ENCODE data around the gene PIK3CB. TPM values are rescaled to one million over a fixed set of nuclear protein-coding genes. Genes with fewer than 3 reads are reported as not detected.

Gene PIK3CB
- total and polyA plus RNA-seq, 7 donors, result 5.8 to 46.3 (median 18.1) TPM

- H3K27ac ChIP-seq, result no peak overlapping the region
- intact Hi-C loops (cut with DNase I), result no loop called here
- no peak overlapping the region for H3K4me3 ChIP-seq
- ATAC-seq (no peak), DNase-seq (no peak)
- no peaks in the 10 kb centered on the region for H3K4me1 ChIP-seq
- H3K9me3 ChIP-seq, result no peaks in the 10 kb centered on the region
- H3K27me3 ChIP-seq (ENCODE audit: insufficient read depth in 3 of 3, low read length in 2 of 3), result no peaks in the 10 kb centered on the region
- no peak for TF ChIP-seq CTCF (IDR thresholded peaks at IDR 0.05)
- peaks cover 0 to 63% of the 10 kb centered on the region in 2 donors for H3K36me3 ChIP-seq (ENCODE audit: insufficient read depth in 1 of 2, low read depth in 1 of 2)
These were observed 144.7 kb downstream of the PIK3CB start for GRCh38 chr3:138690036-138690435.

- ATAC-seq (no peak), DNase-seq (no peak)
- no peak overlapping the region for H3K4me3 ChIP-seq
- H3K36me3 ChIP-seq (ENCODE audit: insufficient read depth in 1 of 2, low read depth in 1 of 2), result peaks cover 0 to 53% of the 10 kb centered on the region in 2 donors
- no peaks in the 10 kb centered on the region for H3K4me1 ChIP-seq
- intact Hi-C loops (cut with DNase I), result loop anchor here in 1 of 2 donors (10.0 kb wide), 1 partner anchor 686 kb away; no protein-coding TSS in a partner anchor
- no peaks in the 10 kb centered on the region for H3K27me3 ChIP-seq (ENCODE audit: insufficient read depth in 3 of 3, low read length in 2 of 3)
- TF ChIP-seq CTCF (IDR thresholded peaks at IDR 0.05), result no peak
- 65 to 76% (median 66%) methylated on average over 5 of the region's 5 CpGs for WGBS, 3 donors
- H3K9me3 ChIP-seq, result no peaks in the 10 kb centered on the region
- no peak overlapping the region for H3K27ac ChIP-seq
These were observed 145.8 kb downstream of the PIK3CB start for GRCh38 chr3:138688871-138689299.

GRCh38 chr3:138687236-138687635 lies 147.5 kb downstream of the PIK3CB start:
- Histone ChIP-seq H3K27me3 (ENCODE audit: insufficient read depth in 3 of 3, low read length in 2 of 3) (no peaks in the 10 kb centered on the region), H3K27ac (no peak overlapping the region), H3K36me3 (ENCODE audit: insufficient read depth in 1 of 2, low read depth in 1 of 2) (peaks cover 2 to 59% of the 10 kb centered on the region in 2 donors), H3K4me1 (no peaks in the 10 kb centered on the region), H3K4me3 (no peak overlapping the region), H3K9me3 (no peaks in the 10 kb centered on the region)
- intact Hi-C loops (cut with DNase I), result loop anchor here in 1 of 2 donors (10.0 kb wide), 1 partner anchor 688 kb away; no protein-coding TSS in a partner anchor
- DNase-seq, result no peak
- no peak for TF ChIP-seq CTCF (IDR thresholded peaks at IDR 0.05)
- 93 to 100% (median 95%) methylated on average over 1 of the region's 1 CpG for WGBS, 3 donors
- ATAC-seq, result no peak

GRCh38 chr3:138686771-138687221 lies 147.9 kb downstream of the PIK3CB start:
- ATAC-seq (no peak), DNase-seq (no peak)
- Histone ChIP-seq H3K4me3 (no peak overlapping the region), H3K27me3 (ENCODE audit: insufficient read depth in 3 of 3, low read length in 2 of 3) (no peaks in the 10 kb centered on the region), H3K4me1 (no peaks in the 10 kb centered on the region), H3K9me3 (no peaks in the 10 kb centered on the region), H3K27ac (no peak overlapping the region), H3K36me3 (ENCODE audit: insufficient read depth in 1 of 2, low read depth in 1 of 2) (peaks cover 2 to 64% of the 10 kb centered on the region in 2 donors)
- TF ChIP-seq CTCF (IDR thresholded peaks at IDR 0.05), result no peak
- intact Hi-C loops (cut with DNase I), result loop anchor here in 1 of 2 donors (10.0 kb wide), 1 partner anchor 688 kb away; no protein-coding TSS in a partner anchor

GRCh38 chr3:138684396-138684795 lies 150.3 kb downstream of the PIK3CB start:
- no peak overlapping the region for H3K4me3 ChIP-seq
- ATAC-seq (no peak), DNase-seq (no peak)
- peaks cover 5 to 63% of the 10 kb centered on the region in 2 donors for H3K36me3 ChIP-seq (ENCODE audit: insufficient read depth in 1 of 2, low read depth in 1 of 2)
- no peaks in the 10 kb centered on the region for H3K27me3 ChIP-seq (ENCODE audit: insufficient read depth in 3 of 3, low read length in 2 of 3)
- no peaks in the 10 kb centered on the region for H3K4me1 ChIP-seq
- no peaks in the 10 kb centered on the region for H3K9me3 ChIP-seq
- H3K27ac ChIP-seq, result no peak overlapping the region
- intact Hi-C loops (cut with DNase I), result loop anchor here in 1 of 2 donors (10.0 kb wide), 1 partner anchor 690 kb away; no protein-coding TSS in a partner anchor
- 75 to 91% (median 80%) methylated on average over 4 of the region's 4 CpGs for WGBS, 3 donors
- no peak for TF ChIP-seq CTCF (IDR thresholded peaks at IDR 0.05)

Measured in psoas muscle (tissue), 8 donors.